ENCODE measurements around the gene PARK7.

PARK7 gene

DNA sequence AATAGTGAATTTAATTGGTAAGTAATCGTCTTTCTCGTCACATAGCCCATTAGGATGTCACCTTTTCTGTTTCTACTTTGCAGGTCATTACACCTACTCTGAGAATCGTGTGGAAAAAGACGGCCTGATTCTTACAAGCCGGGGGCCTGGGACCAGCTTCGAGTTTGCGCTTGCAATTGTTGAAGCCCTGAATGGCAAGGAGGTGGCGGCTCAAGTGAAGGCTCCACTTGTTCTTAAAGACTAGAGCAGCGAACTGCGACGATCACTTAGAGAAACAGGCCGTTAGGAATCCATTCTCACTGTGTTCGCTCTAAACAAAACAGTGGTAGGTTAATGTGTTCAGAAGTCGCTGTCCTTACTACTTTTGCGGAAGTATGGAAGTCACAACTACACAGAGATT, 23.3 kb downstream of the PARK7 start:
- no peak for DNase-seq (ENCODE audit: low spot score)

DNA sequence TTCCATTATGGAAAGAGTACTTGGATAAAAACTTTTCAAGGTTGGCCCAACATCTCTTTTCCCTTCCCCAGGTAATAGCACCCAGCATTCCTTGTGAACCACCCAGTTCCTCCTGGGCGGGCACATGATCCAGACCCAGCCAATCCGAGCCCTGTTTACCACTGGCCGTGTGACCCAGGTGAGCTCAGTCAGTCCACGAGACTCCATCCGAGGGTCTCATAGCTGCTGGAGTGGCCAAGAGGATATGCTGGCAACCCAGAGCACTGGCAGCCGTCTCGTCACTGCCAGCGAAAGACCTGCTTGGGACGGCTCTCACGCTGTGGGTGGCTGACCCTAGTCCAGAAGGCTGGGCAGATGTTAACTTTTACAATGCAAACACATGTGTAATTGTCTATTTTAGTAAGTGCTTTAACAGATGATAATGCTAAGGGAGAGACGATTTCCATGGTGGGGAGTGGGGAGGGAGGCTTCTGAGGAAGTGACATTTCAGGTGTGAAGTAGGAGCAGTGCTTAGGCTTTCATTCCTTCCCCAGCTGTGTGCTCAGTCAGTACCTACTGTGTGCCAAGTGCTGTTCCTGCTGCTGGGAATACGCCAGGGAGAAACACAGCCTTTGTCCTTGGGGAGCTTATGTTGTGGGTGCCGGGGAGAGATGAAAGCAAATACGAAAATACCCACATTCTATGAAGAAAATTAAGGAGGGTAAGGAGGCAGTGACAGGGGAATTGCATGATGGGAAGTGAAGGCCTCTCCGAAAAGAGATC, 24.5 kb downstream of the PARK7 start:
- DNase-seq (ENCODE audit: low spot score): no peak

- no peak for DNase-seq (ENCODE audit: low spot score)
Measured at GRCh38 chr1:7987528-7987927, 26.0 kb downstream of the PARK7 start.

- DNase-seq (ENCODE audit: low spot score): no peak
Measured at GRCh38 chr1:7988576-7988975, 27.1 kb downstream of the PARK7 start.

DNA sequence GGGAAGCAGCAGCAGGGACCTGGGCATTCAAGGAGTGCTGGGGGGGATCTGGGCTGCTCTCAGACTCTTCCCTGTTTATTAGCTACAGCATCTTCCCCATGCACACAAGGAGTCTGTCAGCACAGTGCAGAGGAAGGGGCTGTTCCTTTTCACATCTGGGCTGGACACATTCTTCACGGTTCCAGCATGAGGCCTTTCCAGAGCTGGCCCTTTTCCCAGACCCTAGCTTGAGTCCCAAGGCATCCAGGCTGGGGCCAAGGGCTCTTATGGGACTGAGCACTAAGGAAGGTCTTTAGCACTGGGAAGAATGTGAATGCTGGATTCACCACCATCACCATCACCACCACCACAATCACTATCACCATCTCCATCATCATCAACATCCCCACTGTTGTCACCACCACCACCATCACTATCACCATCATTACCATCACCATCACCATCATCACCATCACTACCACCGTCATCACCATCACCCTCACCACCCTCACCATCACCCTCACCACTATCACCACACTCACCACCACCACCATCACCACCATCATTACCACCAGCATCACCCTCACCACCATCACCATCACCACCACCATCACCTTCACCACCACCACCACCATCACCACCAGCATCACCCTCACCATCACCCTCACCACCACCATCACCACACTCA, 28.4 kb downstream of the PARK7 start:
- DNase-seq (ENCODE audit: low spot score): no peak

- no peak for DNase-seq (ENCODE audit: low spot score)
Measured at GRCh38 chr1:7991504-7992440, 30.3 kb downstream of the PARK7 start.

- no peak for DNase-seq (ENCODE audit: low spot score)
Measured at GRCh38 chr1:7992885-7993284, 31.4 kb downstream of the PARK7 start.

GRCh38 chr1:7993593-7994479, 32.3 kb downstream of the PARK7 start:
- DNase-seq (ENCODE audit: low spot score): no peak

GRCh38 chr1:7994827-7995226, 33.3 kb downstream of the PARK7 start:
- DNase-seq (ENCODE audit: low spot score): no peak

GRCh38 chr1:7995437-7995836, 33.9 kb downstream of the PARK7 start:
- no peak for DNase-seq (ENCODE audit: low spot score)

DNA sequence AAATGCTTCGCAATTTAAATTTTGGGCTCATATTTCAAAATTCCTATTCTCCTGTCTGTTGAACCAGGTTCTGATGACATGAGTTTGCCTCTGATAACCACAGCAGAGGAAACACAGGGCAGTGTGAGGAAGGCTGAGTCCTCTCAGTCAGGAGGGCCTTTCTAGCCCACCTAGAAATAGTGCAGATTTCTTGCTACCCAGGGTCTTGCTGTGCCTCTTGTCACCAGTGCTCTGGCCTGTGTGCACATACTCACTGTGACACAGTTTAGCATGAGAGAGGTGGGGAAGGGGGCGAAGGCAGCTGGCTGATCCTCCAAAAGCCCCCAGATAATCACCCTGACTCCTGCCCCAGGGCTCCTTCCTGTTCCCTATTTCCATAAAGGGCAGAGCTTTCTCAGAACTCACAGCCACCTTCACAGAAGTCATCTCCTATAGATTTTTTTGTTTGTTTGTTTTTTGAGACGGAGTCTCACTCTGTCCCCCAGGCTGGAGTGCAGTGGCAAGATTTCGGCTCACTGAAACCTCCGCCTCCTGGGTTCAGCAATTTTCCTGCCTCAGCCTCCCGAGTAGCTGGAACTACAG, 40.9 kb downstream of the PARK7 start:
- no peak for DNase-seq (ENCODE audit: low spot score)

- no peak for DNase-seq (ENCODE audit: low spot score)
Measured at GRCh38 chr1:8002921-8003320, 41.4 kb downstream of the PARK7 start.

- DNase-seq (ENCODE audit: low spot score): no peak
Measured at GRCh38 chr1:8003438-8004112, 42.1 kb downstream of the PARK7 start.

GRCh38 chr1:8004113-8004802, 42.7 kb downstream of the PARK7 start:
- DNase-seq (ENCODE audit: low spot score): no peak

GRCh38 chr1:8004803-8005573, 43.5 kb downstream of the PARK7 start:
- DNase-seq (ENCODE audit: low spot score): peak; percentile 91

GRCh38 chr1:8006037-8006963, 44.8 kb downstream of the PARK7 start:
- no peak for DNase-seq (ENCODE audit: low spot score)

- no peak for DNase-seq (ENCODE audit: low spot score)
Measured at GRCh38 chr1:8009043-8010002, 47.8 kb downstream of the PARK7 start.
